ENCODE data around the gene USP22.

Gene USP22

GRCh38 chr17:20989991-20990855 is 52.6 kb downstream of the USP22 start:
- H3K4me3 ChIP-seq (ENCODE audit: low read depth, low read length): no peak overlapping the region
- TF ChIP-seq CTCF (IDR thresholded peaks at IDR 0.05; ENCODE audit: low read depth, low read length): no peak

GRCh38 chr17:20989481-20989880 is 53.3 kb downstream of the USP22 start:
- no peak overlapping the region for H3K4me3 ChIP-seq (ENCODE audit: low read depth, low read length)
- TF ChIP-seq CTCF (IDR thresholded peaks at IDR 0.05; ENCODE audit: low read depth, low read length): no peak

- no peak for TF ChIP-seq CTCF (IDR thresholded peaks at IDR 0.05; ENCODE audit: low read depth, low read length)
- H3K4me3 ChIP-seq (ENCODE audit: low read depth, low read length): no peak overlapping the region
These were observed 53.9 kb downstream of the USP22 start for GRCh38 chr17:20988896-20989295.

GRCh38 chr17:20988001-20988636 is 54.7 kb downstream of the USP22 start:
- no peak overlapping the region for H3K4me3 ChIP-seq (ENCODE audit: low read depth, low read length)
- TF ChIP-seq CTCF (IDR thresholded peaks at IDR 0.05; ENCODE audit: low read depth, low read length): no peak

GRCh38 chr17:20987511-20987910 is 55.3 kb downstream of the USP22 start:
- no peak for TF ChIP-seq CTCF (IDR thresholded peaks at IDR 0.05; ENCODE audit: low read depth, low read length)
- H3K4me3 ChIP-seq (ENCODE audit: low read depth, low read length): no peak overlapping the region

- no peak overlapping the region for H3K4me3 ChIP-seq (ENCODE audit: low read depth, low read length)
- no peak for TF ChIP-seq CTCF (IDR thresholded peaks at IDR 0.05; ENCODE audit: low read depth, low read length)
These were observed 55.9 kb downstream of the USP22 start for GRCh38 chr17:20986767-20987510.

- no peak overlapping the region for H3K4me3 ChIP-seq (ENCODE audit: low read depth, low read length)
- no peak for TF ChIP-seq CTCF (IDR thresholded peaks at IDR 0.05; ENCODE audit: low read depth, low read length)
These were observed 59.5 kb downstream of the USP22 start for GRCh38 chr17:20983359-20983637.
